ENCODE measurements around the gene NUB1. TPM values are rescaled to one million over a fixed set of nuclear protein-coding genes. Genes with fewer than 3 reads are reported as not detected.

NUB1 gene
- polyA plus RNA-seq, 1 donor (not counting 4 experiments of a cell fraction or from before 2014, with no cell fraction given) = 34.6 TPM

- H3K4me3 ChIP-seq (ENCODE audit: control insufficient read depth in 2 of 3, extremely low read depth in 1 of 3, insufficient read depth in 2 of 3, low read depth in 1 of 3, low read length in 3 of 3) = no peak overlapping the region
- H2AFZ ChIP-seq (ENCODE audit: control insufficient read depth, low read length) = no peak overlapping the region
- no peak overlapping the region for H3K9ac ChIP-seq (ENCODE audit: control insufficient read depth, extremely low read depth, insufficient read depth, low read length)
- no peak for TF ChIP-seq EZH2 (IDR thresholded peaks at IDR 0.05; ENCODE audit: low read length)
- no peak for TF ChIP-seq CTCF (optimal IDR thresholded peaks at IDR 0.05 in 1 of 3, IDR thresholded peaks at IDR 0.05 in 1 of 3, conservative IDR thresholded peaks at IDR 0.05 in 1 of 3; ENCODE audit: extremely low read depth in 1 of 3, insufficient read depth in 2 of 3, low read length in 3 of 3)
- H3K4me2 ChIP-seq (ENCODE audit: control insufficient read depth, extremely low read depth, insufficient read depth, low read depth, low read length) = no peak overlapping the region
- no peaks in the 10 kb centered on the region for H4K20me1 ChIP-seq (ENCODE audit: control insufficient read depth, extremely low read depth, insufficient read depth, low read length)
- H3K36me3 ChIP-seq (ENCODE audit: control insufficient read depth in 2 of 2, extremely low read depth in 1 of 2, insufficient read depth in 2 of 2, low read length in 2 of 2) = peaks cover 0 to 22% of the 10 kb centered on the region in 2 experiments
- FAIRE-seq (no peak), DNase-seq (ENCODE audit: low read depth, low spot score) (no peak)
- H3K9me3 ChIP-seq (ENCODE audit: control insufficient read depth, low read depth, low read length) = no peaks in the 10 kb centered on the region
- H3K4me1 ChIP-seq (ENCODE audit: control insufficient read depth, extremely low read depth, insufficient read depth, low read length) = no peaks in the 10 kb centered on the region
- H3K79me2 ChIP-seq (ENCODE audit: control insufficient read depth, insufficient read depth, low read length) = no peaks in the 10 kb centered on the region
- no peak overlapping the region for H3K27ac ChIP-seq (ENCODE audit: control insufficient read depth, insufficient read depth, low read length)
- no peaks in the 10 kb centered on the region for H3K9me1 ChIP-seq (ENCODE audit: control insufficient read depth, extremely low read depth, insufficient read depth, low read length)
- dilution Hi-C loops (cut with MboI; ENCODE audit: extremely low pct_ligation_motif_present, low sequenced_read_pairs) = no loop called here
- no peaks in the 10 kb centered on the region for H3K27me3 ChIP-seq (ENCODE audit: control insufficient read depth, extremely low read depth, insufficient read depth, low read length)
These were observed 31.1 kb downstream of the NUB1 start for GRCh38 chr7:151372612-151373265.

GRCh38 chr7:151373599-151373998, 32.0 kb downstream of the NUB1 start:
- Histone ChIP-seq H3K4me1 (ENCODE audit: control insufficient read depth, extremely low read depth, insufficient read depth, low read length) (no peaks in the 10 kb centered on the region), H3K4me3 (ENCODE audit: control insufficient read depth in 2 of 3, extremely low read depth in 1 of 3, insufficient read depth in 2 of 3, low read depth in 1 of 3, low read length in 3 of 3) (no peak overlapping the region), H3K9ac (ENCODE audit: control insufficient read depth, extremely low read depth, insufficient read depth, low read length) (no peak overlapping the region), H3K9me1 (ENCODE audit: control insufficient read depth, extremely low read depth, insufficient read depth, low read length) (no peaks in the 10 kb centered on the region), H4K20me1 (ENCODE audit: control insufficient read depth, extremely low read depth, insufficient read depth, low read length) (no peaks in the 10 kb centered on the region), H3K36me3 (ENCODE audit: control insufficient read depth in 2 of 2, extremely low read depth in 1 of 2, insufficient read depth in 2 of 2, low read length in 2 of 2) (peaks cover 3 to 25% of the 10 kb centered on the region in 2 experiments), H3K79me2 (ENCODE audit: control insufficient read depth, insufficient read depth, low read length) (no peaks in the 10 kb centered on the region), H3K9me3 (ENCODE audit: control insufficient read depth, low read depth, low read length) (no peaks in the 10 kb centered on the region), H3K27ac (ENCODE audit: control insufficient read depth, insufficient read depth, low read length) (no peak overlapping the region), H3K4me2 (ENCODE audit: control insufficient read depth, extremely low read depth, insufficient read depth, low read depth, low read length) (no peak overlapping the region), H3K27me3 (ENCODE audit: control insufficient read depth, extremely low read depth, insufficient read depth, low read length) (no peaks in the 10 kb centered on the region), H2AFZ (ENCODE audit: control insufficient read depth, low read length) (no peak overlapping the region)
- dilution Hi-C loops (cut with MboI; ENCODE audit: extremely low pct_ligation_motif_present, low sequenced_read_pairs) = no loop called here
- FAIRE-seq (no peak), DNase-seq (ENCODE audit: low read depth, low spot score) (no peak)
- TF ChIP-seq EZH2 (IDR thresholded peaks at IDR 0.05; ENCODE audit: low read length) (no peak), CTCF (optimal IDR thresholded peaks at IDR 0.05 in 1 of 3, IDR thresholded peaks at IDR 0.05 in 1 of 3, conservative IDR thresholded peaks at IDR 0.05 in 1 of 3; ENCODE audit: extremely low read depth in 1 of 3, insufficient read depth in 2 of 3, low read length in 3 of 3) (no peak)
